Osteocyte (in vitro differentiated cells): Measurements from ENCODE around the gene TSPAN11. TPM values are rescaled to one million over a fixed set of nuclear protein-coding genes. Genes with fewer than 3 reads are reported as not detected.

ENCODE experiments used
- DNase-seq: peaks from one replicate; pipeline ENCODE4 v3.0.0; 2021; ENCODE audit warnings: mixed read lengths; ENCODE audit not compliant: unreplicated experiment; ENCODE audit errors: extremely low spot score
- H3K27ac Mint-ChIP-seq: one replicate; pipeline ENCODE4 v1.8.0; 2021; ENCODE audit warnings: mild to moderate bottlenecking, mixed read lengths; ENCODE audit not compliant: unreplicated experiment
- H3K27me3 Mint-ChIP-seq: one replicate; pipeline ENCODE4 v1.8.0; 2021; ENCODE audit warnings: mixed read lengths; ENCODE audit not compliant: unreplicated experiment
- H3K36me3 Mint-ChIP-seq: one replicate; pipeline ENCODE4 v1.8.0; 2021; ENCODE audit warnings: mixed read lengths; ENCODE audit not compliant: unreplicated experiment
- H3K4me1 Mint-ChIP-seq: one replicate; pipeline ENCODE4 v1.8.0; 2021; ENCODE audit warnings: mixed read lengths; ENCODE audit not compliant: unreplicated experiment
- H3K4me3 Mint-ChIP-seq: one replicate; pipeline ENCODE4 v1.8.0; 2021; ENCODE audit warnings: mild to moderate bottlenecking, moderate library complexity, mixed read lengths; ENCODE audit not compliant: unreplicated experiment
- H3K9me3 Mint-ChIP-seq: one replicate; pipeline ENCODE4 v1.8.0; 2021; ENCODE audit warnings: mixed read lengths; ENCODE audit not compliant: unreplicated experiment
- CTCF ChIP-seq: fragments of 200-600 bp; sonication (generic); IDR thresholded peaks from 2 replicates; pipeline ENCODE4 v1.5.0; 2021; ENCODE audit warnings: antibody characterized with exemption, mild to moderate bottlenecking, moderate library complexity
- total RNA-seq: library from RNA; stranded (reverse); gene quantifications from 2 replicates; pipeline ENCODE4 v1.2.1, GENCODE V29; 2021

TSPAN11 gene
- total RNA-seq, 1 donor from 2014 or later: 9.2 TPM

GRCh38 chr12:31007153-31007495, 80.6 kb downstream of the TSPAN11 start:
- Mint-ChIP-seq H3K27me3 (peaks cover 20% of the 10 kb centered on the region), H3K27ac (no peak overlapping the region), H3K9me3 (no peaks in the 10 kb centered on the region), H3K4me3 (no peak overlapping the region), H3K4me1 (peaks cover 4% of the 10 kb centered on the region), H3K36me3 (no peaks in the 10 kb centered on the region)
- no peak for DNase-seq
- no peak for TF ChIP-seq CTCF

GRCh38 chr12:31007636-31008175, 81.2 kb downstream of the TSPAN11 start:
- H3K9me3 Mint-ChIP-seq: no peaks in the 10 kb centered on the region
- H3K4me3 Mint-ChIP-seq: no peak overlapping the region
- H3K4me1 Mint-ChIP-seq: peaks cover 4% of the 10 kb centered on the region
- H3K27me3 Mint-ChIP-seq: peaks cover 25% of the 10 kb centered on the region
- no peak for DNase-seq
- no peak overlapping the region for H3K27ac Mint-ChIP-seq
- H3K36me3 Mint-ChIP-seq: no peaks in the 10 kb centered on the region
- no peak for TF ChIP-seq CTCF

GRCh38 chr12:31008241-31008761, 81.8 kb downstream of the TSPAN11 start:
- Mint-ChIP-seq H3K4me3 (no peak overlapping the region), H3K27ac (no peak overlapping the region), H3K36me3 (no peaks in the 10 kb centered on the region), H3K9me3 (no peaks in the 10 kb centered on the region), H3K4me1 (peaks cover 4% of the 10 kb centered on the region), H3K27me3 (peaks cover 25% of the 10 kb centered on the region)
- DNase-seq: no peak
- no peak for TF ChIP-seq CTCF

GRCh38 chr12:31008961-31009840, 82.7 kb downstream of the TSPAN11 start:
- no peak overlapping the region for H3K27ac Mint-ChIP-seq
- no peaks in the 10 kb centered on the region for H3K36me3 Mint-ChIP-seq
- peaks cover 4% of the 10 kb centered on the region for H3K4me1 Mint-ChIP-seq
- TF ChIP-seq CTCF: no peak
- H3K4me3 Mint-ChIP-seq: no peak overlapping the region
- no peak for DNase-seq
- H3K9me3 Mint-ChIP-seq: no peaks in the 10 kb centered on the region
- peaks cover 21% of the 10 kb centered on the region for H3K27me3 Mint-ChIP-seq

GRCh38 chr12:31009976-31010375, 83.4 kb downstream of the TSPAN11 start:
- Mint-ChIP-seq H3K36me3 (no peaks in the 10 kb centered on the region), H3K27ac (no peak overlapping the region), H3K4me3 (no peak overlapping the region), H3K9me3 (no peaks in the 10 kb centered on the region), H3K27me3 (peaks cover 28% of the 10 kb centered on the region), H3K4me1 (peaks cover 4% of the 10 kb centered on the region)
- no peak for TF ChIP-seq CTCF
- no peak for DNase-seq
